GM19193 (cell line): ENCODE data around the gene CPA4.

Experiments
- POLR2A ChIP-seq: IDR thresholded peaks from 4 replicates; pipeline ENCODE4 v1.6.1; 2011; ENCODE audit not compliant: insufficient read depth, insufficient read length; ENCODE audit errors: extremely low read depth

CPA4 gene

DNA sequence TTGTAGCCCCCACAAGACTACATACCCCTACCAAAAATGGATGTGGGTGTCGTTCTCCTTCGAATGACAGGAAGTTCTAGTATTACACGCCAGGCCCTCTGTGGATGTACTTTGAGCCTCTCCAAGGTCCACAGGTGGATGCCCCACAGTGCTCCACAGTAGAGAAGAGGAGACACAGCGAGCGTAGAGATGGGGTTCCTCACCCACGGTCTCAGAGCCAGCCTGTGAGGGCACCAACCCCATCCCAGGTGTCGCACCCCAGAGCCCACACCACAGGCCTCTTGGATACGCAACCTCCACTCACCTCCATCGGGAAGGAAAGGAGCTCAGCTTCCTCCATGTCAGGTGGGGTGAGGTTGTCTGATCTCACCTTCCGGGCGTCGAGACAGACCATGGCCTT is 54.0 kb downstream of the CPA4 start:
- no peak for TF ChIP-seq POLR2A

DNA sequence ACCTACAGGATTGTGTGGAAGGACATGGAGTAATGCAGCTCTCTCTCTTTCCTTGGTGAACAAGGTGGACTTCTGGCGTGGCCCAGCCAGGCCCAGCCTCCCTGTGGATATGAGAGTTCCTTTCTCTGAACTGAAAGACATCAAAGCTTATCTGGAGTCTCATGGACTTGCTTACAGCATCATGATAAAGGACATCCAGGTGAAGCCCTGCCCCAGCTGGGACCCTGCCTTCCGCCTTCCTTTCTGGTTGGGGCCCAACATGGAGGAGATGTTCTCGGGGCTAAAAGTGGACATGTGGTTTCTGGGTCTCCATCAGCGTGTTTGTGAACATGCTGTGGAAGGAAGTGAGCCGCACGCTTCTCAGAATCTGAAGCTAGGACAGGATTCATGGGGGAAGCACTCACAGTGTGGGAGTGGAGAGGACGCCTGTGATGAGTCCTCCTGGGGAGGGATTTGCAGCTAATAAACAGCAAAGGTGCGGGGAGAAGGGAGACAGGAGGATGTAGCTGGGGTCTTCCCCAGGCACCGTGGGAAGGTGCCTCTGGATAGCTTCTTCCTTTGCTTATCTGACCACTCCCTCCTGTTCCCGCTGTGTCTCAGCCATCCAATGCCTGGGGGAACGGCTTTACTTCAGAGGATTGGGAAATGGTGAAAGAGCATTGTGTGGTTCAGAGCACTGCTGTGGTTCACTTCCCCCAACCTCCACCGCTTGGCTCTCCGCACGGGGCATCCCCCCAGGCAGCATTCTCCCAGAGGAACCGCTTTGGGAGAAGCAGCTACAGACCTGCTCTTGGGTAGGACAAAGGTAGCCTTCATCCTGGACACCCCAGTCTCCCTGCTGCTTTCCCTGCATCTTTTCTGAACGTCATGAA is 57.2 kb downstream of the CPA4 start:
- TF ChIP-seq POLR2A, result no peak

DNA sequence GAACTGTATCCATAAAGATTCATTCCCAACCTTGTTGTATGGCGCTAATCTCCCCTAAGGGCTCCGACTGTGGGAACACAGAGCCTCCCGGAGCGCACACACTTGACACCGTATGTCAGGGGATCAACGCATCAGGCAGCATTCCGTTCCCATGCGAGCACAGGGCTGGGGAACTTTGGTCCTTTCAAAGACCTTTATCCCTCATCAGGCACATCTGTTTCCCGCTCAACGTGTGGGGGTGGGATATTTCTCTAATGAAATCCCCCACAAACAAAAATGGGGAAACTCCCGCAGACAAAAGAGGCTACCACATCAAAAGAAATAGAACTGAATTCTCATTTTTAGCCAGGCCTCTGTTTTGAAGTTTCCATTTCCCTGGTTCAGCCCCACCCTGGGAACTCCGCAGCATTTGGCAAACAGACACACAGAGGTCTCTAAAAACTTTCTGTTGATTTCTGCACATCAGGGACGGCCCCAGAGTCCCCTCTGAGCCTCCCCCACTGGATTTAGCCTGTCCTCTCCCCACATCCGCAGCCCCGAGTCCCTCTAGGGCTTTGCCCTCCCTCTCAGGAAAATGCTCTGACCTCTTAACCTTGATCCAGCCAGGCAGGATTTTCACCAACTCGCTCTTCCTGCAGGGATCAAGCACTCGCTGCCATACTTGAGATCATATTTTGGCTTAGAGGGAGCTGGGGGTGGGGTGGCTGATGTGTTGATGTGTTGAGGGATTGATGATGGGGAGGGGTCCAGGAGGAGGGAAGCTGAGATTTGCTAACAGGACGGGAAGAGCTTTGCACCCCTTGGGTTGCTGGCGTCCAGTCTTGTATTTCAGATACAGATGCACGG is 58.2 kb downstream of the CPA4 start:
- TF ChIP-seq POLR2A, result no peak

DNA sequence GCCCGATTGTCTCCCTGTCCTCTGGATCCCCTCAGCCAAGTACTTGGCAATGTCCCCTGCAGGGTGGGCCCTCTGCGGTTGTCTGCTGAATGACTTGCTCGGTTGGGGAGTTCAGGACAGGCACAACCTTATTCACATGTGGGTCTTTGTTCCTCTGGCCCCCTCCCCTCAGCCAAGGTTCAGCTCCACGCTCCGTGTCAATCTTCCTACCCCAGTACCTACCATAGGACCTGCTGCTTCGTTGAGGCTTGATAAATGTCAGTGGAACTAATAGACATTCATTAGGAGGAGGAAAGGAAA is 58.8 kb downstream of the CPA4 start:
- no peak for TF ChIP-seq POLR2A

DNA sequence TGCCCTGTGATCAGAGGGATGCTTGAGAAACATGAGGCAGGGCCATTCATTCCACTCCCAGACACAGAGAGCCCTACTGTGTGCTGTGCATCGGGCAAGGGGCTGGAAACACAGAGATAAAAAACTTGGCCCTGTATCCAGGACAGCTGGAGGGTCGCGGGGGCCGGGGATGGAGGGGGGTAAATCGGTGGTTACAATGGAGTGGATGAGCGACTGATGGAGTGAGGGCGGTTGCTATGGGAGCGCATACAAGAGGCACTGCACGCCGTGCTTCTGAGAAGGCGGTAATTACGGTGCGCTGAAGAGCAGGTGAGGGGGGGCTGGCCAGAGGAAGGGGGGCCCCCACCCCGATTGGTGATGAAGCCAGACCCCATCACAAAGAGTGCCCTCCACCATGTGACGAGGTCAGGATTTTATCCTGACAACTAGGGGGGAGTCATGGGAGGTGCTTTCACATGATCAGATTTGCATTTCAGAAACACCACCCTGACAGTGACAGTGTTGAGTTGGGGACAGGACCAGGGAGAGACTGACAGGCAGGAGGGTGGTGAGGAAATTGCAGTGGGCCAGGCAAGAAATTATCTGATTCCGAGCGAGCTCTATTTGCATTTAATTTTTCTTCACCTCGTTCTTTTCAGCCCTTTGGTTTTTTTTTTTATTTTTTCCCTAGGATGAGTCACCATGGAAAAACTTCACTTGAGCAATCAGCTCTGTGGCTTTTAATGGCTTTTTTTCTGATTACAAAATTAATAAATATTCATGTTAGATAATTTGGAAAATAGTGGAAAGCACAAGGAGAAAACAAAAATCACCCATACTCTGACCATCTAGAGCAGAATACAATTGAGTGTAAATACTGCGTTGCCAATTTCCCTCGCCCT is 59.5 kb downstream of the CPA4 start:
- no peak for TF ChIP-seq POLR2A

DNA sequence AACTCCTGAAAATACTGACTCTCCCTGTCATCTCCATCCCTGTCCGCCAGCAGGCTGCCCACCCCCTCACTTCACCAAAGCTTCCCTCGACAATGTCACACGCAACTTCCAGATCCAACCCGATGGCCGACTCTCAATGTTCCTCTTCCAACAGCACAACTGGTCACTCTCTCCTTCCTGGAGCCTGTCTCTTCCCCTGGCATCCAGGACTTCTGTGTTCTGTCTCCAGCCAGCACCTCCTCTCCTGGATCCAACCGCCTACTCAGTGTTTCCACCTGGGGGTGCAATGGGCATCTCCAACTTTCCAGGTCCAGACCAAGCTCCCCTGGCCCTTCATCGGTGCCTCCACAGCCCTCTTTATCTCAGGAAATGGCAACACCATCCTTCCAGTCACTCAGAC is 60.2 kb downstream of the CPA4 start:
- no peak for TF ChIP-seq POLR2A

DNA sequence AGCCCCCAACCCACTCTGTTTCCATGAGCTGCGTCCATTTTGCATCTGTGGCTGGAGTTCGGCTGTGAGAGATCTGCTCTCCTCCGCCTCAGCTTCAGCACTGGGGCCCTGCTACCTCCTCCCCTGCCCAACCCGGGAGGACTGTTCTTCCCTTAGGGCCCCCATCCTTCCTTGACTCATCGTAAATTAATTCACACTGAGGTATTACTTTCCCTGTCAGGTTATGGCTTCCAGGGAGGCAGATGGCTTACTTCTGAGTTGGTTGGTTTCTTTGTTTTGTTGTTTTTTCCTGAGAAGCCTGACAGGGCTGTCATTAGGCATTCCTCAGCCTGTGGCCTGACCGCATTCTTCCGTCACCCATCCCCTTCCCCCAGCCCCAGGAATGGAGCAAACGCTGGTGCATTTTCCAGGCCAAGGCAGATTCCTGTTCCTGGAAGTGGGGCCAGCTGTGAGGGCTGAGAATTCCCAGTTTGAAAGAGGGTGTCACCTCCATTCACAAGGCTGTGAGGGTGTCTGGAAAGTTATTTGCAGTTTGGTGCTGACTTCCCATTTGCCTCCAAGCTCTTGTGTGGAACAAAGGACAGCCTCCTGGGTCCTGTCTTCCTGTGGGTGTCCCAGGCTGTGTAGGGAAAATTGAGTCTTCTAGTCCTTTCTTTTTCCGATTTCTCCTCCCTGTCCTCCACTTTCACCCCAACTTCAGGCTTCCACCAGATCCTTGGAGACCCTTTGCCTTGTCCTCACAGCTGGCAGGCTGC is 63.3 kb downstream of the CPA4 start:
- no peak for TF ChIP-seq POLR2A

DNA sequence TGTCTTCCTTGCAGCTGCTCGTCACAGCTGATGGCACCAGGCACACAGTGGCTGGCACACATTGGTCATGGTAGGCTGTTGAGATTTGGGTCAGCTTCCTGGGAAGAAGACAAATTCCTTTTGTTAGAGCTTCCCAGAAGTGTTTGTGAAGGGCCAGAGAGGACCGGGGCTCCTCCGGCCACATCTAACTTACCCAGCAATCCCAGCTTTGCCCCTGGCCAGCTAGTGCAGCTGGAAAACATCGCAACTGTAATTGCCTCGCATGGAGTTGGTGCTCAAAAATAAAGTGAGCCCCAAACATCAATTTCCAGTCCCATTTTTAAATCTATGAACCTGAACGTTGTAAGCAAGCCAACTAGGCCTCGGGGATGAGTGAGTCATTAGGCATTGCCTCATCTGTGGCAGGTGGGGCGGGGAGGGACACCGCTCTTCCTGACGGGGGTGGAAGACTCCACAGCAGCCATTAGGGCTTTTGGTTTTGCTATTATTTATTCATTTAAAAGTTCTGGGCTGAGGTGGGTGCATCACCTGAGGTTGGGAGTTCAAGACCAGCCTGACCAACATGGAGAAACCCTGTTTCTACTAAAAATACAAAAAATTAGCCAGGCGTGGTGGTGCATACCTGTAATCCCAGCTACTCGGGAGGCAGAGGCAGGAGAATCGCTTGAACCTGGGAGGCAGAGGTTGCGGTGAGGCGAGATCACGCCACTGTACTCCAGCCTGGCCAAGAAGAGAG is 64.1 kb downstream of the CPA4 start:
- TF ChIP-seq POLR2A, result no peak

DNA sequence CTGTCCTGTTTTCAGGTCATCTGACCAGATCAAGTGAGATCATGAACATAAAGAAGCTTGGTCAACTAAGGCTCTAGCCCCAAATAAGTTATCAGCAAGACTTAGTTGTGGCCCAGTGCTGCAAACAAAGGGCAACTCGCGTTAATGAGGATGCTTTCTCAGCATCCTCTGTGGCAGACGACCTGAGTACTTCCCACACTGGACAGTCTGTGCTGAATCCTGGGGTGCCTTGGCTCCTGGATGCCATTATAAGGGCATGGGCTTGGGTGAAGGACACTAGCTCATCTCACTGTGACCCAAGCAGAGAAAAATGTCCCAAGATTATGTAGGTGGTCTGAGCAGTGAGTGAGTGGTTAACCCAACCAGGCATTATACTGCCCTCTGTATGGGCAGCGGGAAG is 65.5 kb downstream of the CPA4 start:
- TF ChIP-seq POLR2A, result no peak

DNA sequence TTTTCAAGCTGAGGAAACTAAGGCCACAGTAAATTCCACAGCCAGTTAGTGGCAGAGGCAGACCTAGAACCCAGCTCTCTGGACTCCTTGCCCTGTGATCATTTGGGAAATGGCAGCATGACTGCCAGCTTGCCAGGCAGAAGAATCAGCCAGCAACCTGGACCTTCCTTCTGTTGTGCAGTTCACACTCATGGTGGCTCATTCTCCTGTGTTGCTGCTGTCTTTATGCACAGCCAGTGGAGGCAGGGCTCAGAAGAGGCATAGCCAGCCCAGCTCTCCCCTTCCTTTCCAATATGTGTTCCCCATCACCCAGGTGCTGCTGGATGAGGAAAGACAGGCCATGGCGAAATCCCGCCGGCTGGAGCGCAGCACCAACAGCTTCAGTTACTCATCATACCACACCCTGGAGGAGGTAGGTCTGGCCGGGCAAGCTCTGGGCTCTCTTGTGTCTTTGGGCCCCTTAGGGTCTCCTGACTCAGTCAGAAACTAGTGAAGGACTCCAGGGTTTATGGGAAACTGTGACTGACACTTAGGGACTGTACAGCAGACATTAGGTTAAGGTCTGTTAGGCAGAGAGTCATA is 66.4 kb downstream of the CPA4 start:
- no peak for TF ChIP-seq POLR2A

DNA sequence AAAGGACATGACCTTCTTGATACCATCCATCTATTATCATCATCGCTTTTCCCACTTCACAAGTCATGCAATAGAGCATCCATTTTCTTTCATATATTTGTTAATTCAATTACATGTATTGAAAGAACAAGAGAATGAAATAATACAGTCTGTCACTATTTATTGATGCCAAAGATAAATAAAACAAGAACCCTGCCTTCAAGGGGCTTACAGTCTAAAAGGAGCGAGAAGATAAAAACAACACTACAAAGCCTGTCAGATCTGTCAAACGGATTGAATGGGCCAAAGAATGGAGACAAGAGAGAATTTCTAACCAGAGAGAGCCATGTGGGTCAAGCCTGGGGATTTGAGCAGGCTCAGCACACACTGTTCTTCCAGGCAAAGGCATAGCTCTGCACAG is 67.6 kb downstream of the CPA4 start:
- TF ChIP-seq POLR2A, result no peak

DNA sequence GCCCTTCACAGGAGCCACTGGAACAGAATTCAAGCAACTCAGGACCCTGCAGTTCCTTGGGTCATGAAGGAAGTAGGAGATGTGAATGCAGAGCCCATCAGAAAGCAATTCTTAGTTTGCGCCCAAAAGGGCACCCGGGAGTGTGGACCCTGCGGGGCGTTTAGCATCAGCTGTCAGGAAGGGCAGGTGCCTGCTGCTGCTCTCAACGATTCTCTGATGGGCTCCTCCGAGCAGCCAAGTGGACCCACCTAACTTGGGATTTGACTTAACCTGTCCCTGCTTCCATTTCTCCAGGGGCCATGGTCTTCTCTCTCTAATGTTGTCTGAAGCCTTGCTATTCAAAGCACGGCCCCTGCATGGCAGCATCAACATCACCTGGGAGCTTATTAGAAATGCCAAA is 68.7 kb downstream of the CPA4 start:
- no peak for TF ChIP-seq POLR2A

DNA sequence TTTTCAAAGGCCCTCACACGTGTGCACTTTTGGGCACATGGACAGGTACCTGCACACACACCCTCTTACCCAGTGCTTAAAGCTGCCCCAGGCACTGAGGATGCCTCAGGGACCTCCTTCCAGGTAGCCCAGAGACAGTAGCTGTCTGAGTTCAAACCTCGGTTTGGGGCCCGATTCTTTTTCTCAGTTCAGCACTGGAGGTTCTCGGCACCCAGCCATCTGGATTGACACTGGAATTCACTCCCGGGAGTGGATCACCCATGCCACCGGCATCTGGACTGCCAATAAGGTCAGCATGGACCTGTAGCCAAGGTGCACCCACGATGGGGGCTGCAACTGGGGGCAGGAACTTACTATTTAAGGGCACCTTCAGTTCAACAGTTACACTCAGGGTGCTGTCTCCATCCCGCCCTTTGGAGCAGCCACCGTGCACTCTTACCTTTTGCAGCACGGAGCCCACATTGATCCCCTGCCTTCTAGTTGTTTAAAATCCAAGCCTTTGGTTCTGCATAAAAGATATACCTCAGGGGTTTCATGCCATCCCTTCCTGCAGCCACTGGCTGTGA is 69.4 kb downstream of the CPA4 start:
- TF ChIP-seq POLR2A, result no peak
